CD4-positive, alpha-beta T cell treated with Interleukin-2 at 100 ng/mL for 4 hours (primary cell): ENCODE measurements around the gene SMAD7.
A peak's percentile ranks its signal among the peaks of the same experiment; 100 is the strongest.

Experiments used
- DNase-seq: peaks from one replicate; pipeline ENCODE4 v3.0.0-alpha.2; 2020; ENCODE audit warnings: low spot score

The SMAD7 gene

DNA sequence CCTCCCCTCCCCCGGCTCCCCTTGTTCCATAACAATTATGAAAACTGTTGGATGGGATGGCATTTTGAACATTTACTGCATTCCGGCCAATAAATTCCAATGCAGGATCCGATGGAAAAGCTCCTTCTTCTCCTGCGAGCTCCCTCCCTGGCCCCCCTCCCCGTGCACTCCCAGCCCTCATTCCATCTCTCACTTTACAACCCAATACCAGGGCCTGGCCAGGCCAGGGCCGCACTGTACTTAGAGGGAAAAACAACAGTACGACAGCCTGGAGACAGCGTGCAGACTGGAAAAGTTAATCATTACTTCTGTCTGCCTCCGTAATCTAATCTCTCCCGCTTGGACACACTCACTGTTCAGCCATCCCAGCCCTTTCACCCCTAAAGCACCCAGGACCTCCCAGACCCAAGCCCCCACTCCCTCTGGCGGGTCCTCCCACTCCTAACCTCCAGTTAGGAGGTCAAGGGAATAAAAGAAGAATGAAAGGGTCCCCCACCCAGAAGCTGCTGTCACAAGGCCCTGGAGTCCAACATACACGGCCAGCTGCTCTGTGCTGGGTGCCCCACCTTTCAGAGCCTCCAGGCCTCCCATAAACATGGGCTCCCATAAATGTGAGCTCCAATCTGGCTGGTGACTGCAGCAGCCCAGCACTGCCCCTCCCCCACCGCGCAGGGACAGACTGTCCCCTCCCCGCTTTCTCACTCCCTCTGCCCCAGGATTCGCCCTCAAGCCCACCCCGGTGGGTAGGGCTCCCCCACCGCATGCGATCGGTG, 20.6 kb downstream of the SMAD7 start:
- DNase-seq = no peak

DNA sequence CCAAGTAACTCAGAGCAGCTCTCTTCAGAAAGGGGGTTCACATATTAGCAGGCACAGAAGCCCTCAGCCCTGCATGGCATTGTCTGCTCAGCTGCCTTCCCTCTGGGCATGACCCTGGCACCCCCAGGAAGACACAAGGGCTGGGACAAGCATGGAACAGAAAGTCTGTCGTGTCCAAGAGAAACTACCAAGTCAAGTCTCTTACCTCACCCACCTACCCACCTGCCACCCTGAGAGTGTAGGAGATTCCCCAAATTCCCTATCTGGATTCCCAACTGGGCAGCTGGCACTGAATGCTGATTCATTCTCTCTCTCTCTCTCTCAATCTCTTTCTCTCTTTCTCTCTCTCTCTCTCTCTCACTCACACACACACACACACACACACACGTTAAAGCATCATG, 21.6 kb downstream of the SMAD7 start:
- DNase-seq = no peak

GRCh38 chr18:48928787-48929186, 22.0 kb downstream of the SMAD7 start:
- peak; percentile 89 for DNase-seq

GRCh38 chr18:48927286-48928080, 23.3 kb downstream of the SMAD7 start:
- DNase-seq = no peak

DNA sequence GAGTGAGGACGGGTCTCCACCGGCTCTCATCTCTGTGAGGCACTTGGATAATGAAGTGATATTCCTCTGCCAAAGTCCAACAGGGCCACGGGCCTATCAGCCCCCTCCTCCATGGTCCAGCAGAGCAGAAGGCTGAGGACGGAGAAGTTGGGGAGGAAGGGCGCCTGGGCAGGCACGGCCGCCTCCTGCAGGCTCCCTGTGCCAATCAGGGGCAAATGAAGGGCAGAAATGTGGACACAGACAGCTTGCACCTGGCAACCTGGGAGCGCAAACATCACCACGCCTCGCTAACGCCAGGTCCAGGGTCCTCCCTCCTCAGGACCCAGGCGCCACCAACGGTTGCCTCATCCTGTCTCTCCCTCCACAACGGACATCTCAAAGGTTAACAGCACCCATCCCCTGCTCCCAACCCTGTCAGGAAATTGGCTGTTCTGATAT, 24.3 kb downstream of the SMAD7 start:
- no peak for DNase-seq

- no peak for DNase-seq
Measured at GRCh38 chr18:48925491-48925780, 25.3 kb downstream of the SMAD7 start.

DNA sequence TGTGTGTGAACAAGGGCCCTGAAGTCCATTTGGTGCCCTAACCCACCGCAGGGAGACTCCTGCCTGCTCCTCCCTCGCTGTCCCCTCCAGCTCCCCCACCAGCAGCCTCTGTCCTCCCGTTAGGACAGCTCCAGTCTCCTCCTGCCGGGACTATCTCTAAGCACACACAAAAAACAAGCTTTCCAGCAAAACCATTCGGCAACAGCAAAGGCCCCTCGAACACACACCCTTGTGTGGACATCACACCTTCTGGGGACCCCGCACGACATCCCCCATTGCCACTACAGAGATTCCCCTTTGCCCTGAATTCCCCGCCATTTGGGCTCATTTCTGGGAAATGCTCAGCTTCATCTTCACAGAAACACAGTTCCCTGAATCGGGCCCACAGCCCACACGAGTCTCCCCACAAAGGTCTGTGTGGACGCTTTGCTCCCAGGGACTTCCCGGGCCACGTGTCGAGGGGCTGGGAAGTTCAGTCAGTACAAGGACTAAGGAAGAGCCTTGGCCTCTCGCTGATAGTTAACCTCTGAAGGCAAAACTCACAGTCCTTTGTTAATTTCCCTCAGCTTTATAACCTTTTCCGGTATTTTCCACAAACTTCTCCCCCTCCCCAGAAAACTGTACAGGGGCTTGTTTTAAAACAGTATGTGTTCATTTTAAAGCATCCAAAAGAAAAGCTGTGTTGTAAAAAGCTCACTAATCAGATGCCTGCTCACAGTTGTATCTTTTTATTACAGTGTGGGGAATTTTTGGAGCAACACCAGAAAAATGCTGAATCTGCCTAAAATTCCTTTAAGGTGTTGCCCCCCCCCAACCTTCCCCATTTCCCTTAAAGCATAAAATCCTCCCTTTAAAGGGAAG, 25.9 kb downstream of the SMAD7 start:
- DNase-seq = peak; percentile 70

DNA sequence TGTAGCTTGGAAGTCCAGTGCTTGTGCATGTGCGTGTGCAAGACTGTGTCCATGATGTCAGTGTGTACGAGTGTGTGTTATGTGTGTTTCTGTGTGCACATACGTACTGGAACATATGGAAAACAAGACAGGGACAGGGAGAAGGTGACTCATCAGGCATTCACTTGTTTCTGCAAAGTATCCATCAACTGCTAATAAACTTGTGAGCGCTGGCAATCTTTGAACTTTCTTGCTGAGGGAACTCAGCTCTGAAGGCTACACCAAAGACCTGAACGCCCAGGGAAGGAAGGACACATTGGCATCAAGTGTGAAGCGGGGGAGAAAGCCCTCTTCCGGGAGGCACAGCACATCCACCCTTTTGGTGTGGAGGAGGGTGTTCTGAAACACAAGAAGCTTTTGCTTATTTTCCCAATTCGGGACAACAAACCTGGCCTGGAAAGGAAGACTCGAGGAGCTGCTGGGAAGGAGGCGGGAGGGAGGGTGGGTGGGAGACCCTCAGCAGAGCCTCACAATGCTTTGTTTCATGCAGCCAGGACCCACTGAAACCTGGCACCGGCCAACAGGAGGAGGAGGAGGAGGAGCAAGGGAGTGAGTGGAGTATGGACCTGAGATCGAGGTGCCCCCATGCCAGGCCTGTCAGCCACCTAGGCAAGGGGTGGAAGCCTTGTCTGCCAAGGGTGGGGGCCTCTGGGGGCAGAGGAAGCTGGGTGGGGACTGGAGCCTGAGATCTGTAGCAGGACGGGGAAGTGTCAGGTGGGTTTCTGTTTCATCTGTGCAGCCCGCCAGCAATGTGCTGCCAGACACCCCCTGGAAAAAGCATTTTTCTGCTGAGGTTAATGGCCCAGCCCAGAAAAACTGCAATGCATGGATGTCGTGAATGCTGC, 26.8 kb downstream of the SMAD7 start:
- DNase-seq = no peak

DNA sequence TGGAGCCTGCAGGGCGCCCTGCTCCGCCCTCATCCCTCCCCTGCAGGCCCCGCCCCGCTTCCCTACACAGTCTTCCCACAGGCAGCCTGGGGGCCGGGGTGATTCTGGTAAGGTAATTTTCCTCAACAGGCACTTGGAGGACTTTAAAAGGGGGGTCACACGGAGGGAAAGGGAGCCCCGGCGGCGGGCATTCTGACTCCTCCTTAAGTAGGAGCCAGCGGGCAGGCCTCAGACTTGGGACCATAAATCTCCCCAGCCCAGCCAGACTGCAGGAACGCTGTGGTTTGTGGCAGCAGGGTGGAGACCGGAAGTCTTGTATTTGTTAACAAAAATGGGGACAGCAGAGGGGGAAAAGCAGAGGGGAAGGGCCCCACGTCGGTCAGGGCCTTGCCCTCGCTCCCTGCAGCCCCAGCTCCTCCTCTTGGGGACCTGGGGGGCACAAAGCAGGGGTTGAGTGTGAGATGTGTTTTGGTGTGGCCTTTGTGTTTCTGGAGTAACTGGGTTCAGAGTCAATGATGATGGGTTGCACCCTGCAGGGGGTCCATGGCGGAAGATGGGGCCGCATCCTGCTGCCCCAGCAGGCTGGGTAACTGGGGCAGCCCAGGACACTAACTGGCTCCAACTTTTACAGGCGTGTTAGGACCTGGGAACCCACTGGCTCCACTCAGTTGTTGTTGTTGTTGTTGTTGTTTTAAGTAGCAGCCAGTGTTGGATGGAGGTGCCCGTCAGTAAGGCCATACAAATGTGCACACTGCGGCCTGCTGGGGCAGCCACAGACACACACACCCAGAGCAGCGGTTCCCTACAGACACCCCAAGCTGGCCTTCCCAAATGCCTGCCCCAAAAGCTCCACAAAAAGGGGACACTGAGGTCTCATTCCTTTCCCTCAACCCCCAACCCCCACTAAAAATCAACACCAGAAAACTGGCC, 27.7 kb downstream of the SMAD7 start:
- peak; percentile 37 for DNase-seq

GRCh38 chr18:48922226-48922800, 28.5 kb downstream of the SMAD7 start:
- DNase-seq = no peak

DNA sequence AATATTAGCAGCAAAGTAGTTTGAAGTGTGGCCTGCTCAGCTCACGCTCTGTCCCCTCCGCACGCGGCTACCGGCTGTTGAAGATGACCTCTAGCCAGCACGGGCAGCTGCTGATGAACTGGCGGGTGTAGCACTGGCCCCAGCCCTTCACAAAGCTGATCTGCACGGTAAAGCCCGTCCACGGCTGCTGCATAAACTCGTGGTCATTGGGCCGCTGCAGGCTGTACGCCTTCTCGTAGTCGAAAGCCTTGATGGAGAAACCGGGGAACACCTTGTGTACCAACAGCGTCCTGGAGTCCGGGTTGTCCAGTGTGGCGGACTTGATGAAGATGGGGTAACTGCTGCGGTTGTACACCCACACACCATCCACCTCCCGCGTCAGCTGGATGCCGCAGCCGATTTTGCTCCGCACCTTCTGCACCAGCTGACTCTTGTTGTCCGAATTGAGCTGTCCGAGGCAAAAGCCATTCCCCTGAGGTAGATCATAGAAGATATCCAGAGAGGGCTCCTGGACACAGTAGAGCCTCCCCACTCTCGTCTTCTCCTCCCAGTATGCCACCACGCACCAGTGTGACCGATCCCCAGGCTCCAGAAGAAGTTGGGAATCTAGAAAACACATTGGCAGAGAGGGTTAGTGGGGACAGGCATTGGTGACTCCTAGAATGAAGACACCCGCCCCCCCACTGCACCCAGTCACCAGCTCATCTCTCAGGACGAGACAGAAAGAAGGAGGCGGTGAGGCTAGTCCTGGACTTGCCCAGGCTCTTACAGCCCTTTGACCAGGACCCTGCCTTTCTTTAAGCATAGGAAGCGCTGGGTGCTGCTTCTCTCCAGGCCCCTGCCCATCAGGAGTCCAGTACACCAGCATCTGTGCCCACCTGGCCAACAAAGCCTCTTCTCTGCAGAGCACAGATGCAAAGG, 29.2 kb downstream of the SMAD7 start:
- no peak for DNase-seq

DNA sequence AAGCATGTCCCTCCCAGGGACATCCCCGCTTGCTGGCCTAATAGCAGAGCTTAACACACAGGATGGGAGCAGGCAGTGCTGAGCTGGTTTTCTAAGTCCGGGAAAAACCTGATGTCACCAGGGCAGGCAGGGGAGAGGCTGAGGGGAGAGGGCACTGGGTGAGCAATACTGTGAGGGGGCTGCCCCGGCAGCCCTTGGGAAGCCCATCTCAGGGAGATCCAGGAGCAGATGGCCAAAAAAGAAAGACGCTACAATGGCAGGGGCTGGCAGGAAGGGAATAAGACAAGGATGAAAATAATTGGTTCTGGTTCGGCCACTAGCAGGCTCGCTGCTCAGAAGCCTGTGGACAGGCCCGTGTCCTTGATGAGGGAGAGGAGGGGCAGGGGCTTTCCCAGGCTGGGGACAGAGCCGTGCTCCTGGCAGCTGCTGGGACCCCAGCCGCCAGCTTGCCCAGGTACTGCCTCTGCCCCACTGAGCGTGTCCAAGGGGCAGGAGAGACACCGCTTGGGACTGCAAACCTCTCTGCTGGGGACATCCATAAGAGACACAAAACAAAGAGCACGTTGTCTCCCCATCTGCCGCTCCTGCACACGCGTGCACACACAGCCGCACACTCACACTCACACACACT, 30.2 kb downstream of the SMAD7 start:
- DNase-seq = no peak

GRCh38 chr18:48919547-48919946, 31.2 kb downstream of the SMAD7 start:
- no peak for DNase-seq

DNA sequence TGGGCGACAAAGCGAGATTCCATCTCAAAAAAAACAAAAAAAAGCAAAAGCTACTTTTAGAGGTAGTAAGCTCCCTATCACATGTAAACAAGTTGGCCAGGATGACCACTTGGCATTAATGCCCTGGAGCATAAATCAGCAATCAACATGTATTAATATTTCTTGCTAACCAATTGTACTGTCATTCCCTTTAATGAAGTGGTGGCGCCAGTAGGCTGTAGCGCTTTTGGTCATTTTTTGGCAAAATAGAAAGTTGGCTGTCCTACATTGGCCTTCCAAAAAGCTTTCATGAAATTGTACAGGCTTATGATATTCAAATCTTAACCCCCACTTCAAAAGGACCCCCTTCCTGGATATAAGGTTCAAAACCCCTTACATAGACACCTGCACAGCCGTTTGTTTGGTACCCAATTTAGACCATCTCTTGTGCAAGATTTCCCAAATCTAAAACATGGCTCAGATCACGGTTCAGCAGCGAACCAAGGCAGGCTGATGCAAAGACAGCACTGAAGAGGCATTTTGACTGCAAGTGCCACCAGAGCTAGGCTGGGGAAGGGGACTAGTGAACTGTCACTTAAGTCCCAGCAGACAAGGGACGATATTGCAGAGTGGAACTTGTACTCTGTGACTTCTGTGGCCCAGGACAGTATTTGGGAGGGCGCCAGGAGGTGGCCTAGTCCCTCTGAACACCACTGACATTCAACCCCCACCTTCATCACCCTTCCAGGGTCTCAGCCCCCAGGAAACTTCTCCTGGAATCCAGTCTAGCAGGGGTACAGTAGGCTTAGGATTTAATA, 31.9 kb downstream of the SMAD7 start:
- no peak for DNase-seq

GRCh38 chr18:48917579-48918517, 32.9 kb downstream of the SMAD7 start:
- no peak for DNase-seq

GRCh38 chr18:48915626-48916425, 34.9 kb downstream of the SMAD7 start:
- no peak for DNase-seq
